Measurements from ENCODE around the gene DAB1.

Gene DAB1

GRCh38 chr1:57046462-57046861 lies 377.4 kb downstream of the DAB1 start:
- TF ChIP-seq CTCF (conservative IDR thresholded peaks at IDR 0.05; ENCODE audit: low read depth), result no peak
- ChIA-PET CTCF (interaction anchor here (0.6 kb wide), 1 partner anchor 24 kb away, joined by 3 read pairs; no protein-coding TSS in a partner anchor), POLR2A (ENCODE audit: low non-redundant PET) (no interaction called here)
- DNase-seq (ENCODE audit: low spot score), result no peak
- H3K27ac ChIP-seq, result no peak overlapping the region

- ChIA-PET POLR2A (ENCODE audit: low non-redundant PET) (no interaction called here), CTCF (no interaction called here)
- H3K27ac ChIP-seq, result no peak overlapping the region
- no peak for DNase-seq (ENCODE audit: low spot score)
- TF ChIP-seq CTCF (conservative IDR thresholded peaks at IDR 0.05; ENCODE audit: low read depth), result no peak
Measured at GRCh38 chr1:57041901-57042300, 382.0 kb downstream of the DAB1 start.

GRCh38 chr1:57040811-57041210 lies 383.0 kb downstream of the DAB1 start:
- ChIA-PET POLR2A (ENCODE audit: low non-redundant PET) (no interaction called here), CTCF (no interaction called here)
- no peak overlapping the region for H3K27ac ChIP-seq
- DNase-seq (ENCODE audit: low spot score), result no peak
- no peak for TF ChIP-seq CTCF (conservative IDR thresholded peaks at IDR 0.05; ENCODE audit: low read depth)

GRCh38 chr1:57036641-57037579 lies 386.9 kb downstream of the DAB1 start:
- no peak overlapping the region for H3K27ac ChIP-seq
- ChIA-PET POLR2A (ENCODE audit: low non-redundant PET) (no interaction called here), CTCF (no interaction called here)
- TF ChIP-seq CTCF (conservative IDR thresholded peaks at IDR 0.05; ENCODE audit: low read depth), result no peak
- no peak for DNase-seq (ENCODE audit: low spot score)

- no peak for TF ChIP-seq CTCF (conservative IDR thresholded peaks at IDR 0.05; ENCODE audit: low read depth)
- ChIA-PET POLR2A (ENCODE audit: low non-redundant PET) (no interaction called here), CTCF (no interaction called here)
- no peak overlapping the region for H3K27ac ChIP-seq
- DNase-seq (ENCODE audit: low spot score), result no peak
Measured at GRCh38 chr1:57034713-57035112, 389.1 kb downstream of the DAB1 start.

GRCh38 chr1:57033222-57034001 lies 390.4 kb downstream of the DAB1 start:
- DNase-seq (ENCODE audit: low spot score), result no peak
- CTCF ChIA-PET, result no interaction called here
- H3K27ac ChIP-seq, result no peak overlapping the region
- no peak for TF ChIP-seq CTCF (conservative IDR thresholded peaks at IDR 0.05; ENCODE audit: low read depth)
- POLR2A ChIA-PET (ENCODE audit: low non-redundant PET), result no interaction called here
